NK-92 treated with Interleukin-12 subunit alpha and Interleukin-12 subunit beta, amount 100 ng/mL, for 24 hours (cell line): ENCODE measurements around the gene NPHP4.
"Not testable (repeated sequence)": the region's sequence is repeated elsewhere in the genome, so short reads cannot be mapped to it uniquely, and the experiment has no call there.

Experiments
- DNase-seq: peaks from one replicate; lab custom pipeline; 2025; lab: John Stamatoyannopoulos, UW

NPHP4 gene

GRCh38 chr1:5855196-5855897 is 136.9 kb downstream of the NPHP4 start:
- DNase-seq: no peak

GRCh38 chr1:5854754-5855153 is 137.5 kb downstream of the NPHP4 start:
- DNase-seq: no peak

- not testable (repeated sequence) for DNase-seq
Observed at GRCh38 chr1:5853858-5854257, 138.4 kb downstream of the NPHP4 start.

GRCh38 chr1:5850503-5850902 is 141.7 kb downstream of the NPHP4 start:
- no peak for DNase-seq

GRCh38 chr1:5849550-5849949 is 142.7 kb downstream of the NPHP4 start:
- DNase-seq: no peak

GRCh38 chr1:5847013-5847659 is 145.1 kb downstream of the NPHP4 start:
- no peak for DNase-seq

GRCh38 chr1:5845376-5845775 is 146.8 kb downstream of the NPHP4 start:
- no peak for DNase-seq

- no peak for DNase-seq
Observed at GRCh38 chr1:5844442-5844841, 147.8 kb downstream of the NPHP4 start.

GRCh38 chr1:5843521-5844096 is 148.6 kb downstream of the NPHP4 start:
- DNase-seq: no peak

GRCh38 chr1:5842679-5843078 is 149.5 kb downstream of the NPHP4 start:
- DNase-seq: no peak

GRCh38 chr1:5840551-5841001 is 151.6 kb downstream of the NPHP4 start:
- no peak for DNase-seq

GRCh38 chr1:5839881-5840550 is 152.2 kb downstream of the NPHP4 start:
- DNase-seq: no peak

- no peak for DNase-seq
Observed at GRCh38 chr1:5839161-5839880, 152.9 kb downstream of the NPHP4 start.

- DNase-seq: no peak
Observed at GRCh38 chr1:5837976-5838653, 154.1 kb downstream of the NPHP4 start.

GRCh38 chr1:5836776-5837440 is 155.3 kb downstream of the NPHP4 start:
- DNase-seq: no peak

- no peak for DNase-seq
Observed at GRCh38 chr1:5835179-5835562, 157.1 kb downstream of the NPHP4 start.

GRCh38 chr1:5834477-5835178 is 157.6 kb downstream of the NPHP4 start:
- DNase-seq: no peak

GRCh38 chr1:5833911-5834310 is 158.3 kb downstream of the NPHP4 start:
- DNase-seq: no peak

- no peak for DNase-seq
Observed at GRCh38 chr1:5832916-5833895, 159.0 kb downstream of the NPHP4 start.
